ENCODE measurements around the gene GZMM. TPM values are rescaled to one million over a fixed set of nuclear protein-coding genes. Genes with fewer than 3 reads are reported as not detected.

Gene GZMM
- total RNA-seq, 1 donor from 2014 or later = not detected

DNA sequence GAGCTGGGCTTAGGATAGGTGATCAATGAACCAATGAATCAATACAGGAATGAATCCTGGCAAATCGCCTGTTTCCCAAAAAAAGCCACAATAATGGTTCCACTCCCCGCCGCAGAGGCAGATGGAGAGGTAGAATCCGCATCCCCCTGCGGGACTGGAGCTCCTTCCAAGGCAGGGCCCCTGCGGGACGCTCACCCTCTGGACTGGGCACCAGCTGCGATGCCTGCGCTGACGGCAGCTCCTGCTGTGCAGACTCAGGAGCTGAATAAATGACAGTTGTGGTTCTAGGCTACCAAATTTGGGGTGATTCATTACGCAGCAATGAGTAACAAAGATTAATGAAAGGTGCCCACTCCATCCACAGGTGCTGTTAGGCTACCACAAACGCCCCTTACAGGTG is 21.1 kb upstream of the GZMM start:
- H3K4me3 ChIP-seq (ENCODE audit: low read depth, low read length) = no peak overlapping the region
- DNase-seq (ENCODE audit: low read depth) = no peak
- TF ChIP-seq, protein P1, sequence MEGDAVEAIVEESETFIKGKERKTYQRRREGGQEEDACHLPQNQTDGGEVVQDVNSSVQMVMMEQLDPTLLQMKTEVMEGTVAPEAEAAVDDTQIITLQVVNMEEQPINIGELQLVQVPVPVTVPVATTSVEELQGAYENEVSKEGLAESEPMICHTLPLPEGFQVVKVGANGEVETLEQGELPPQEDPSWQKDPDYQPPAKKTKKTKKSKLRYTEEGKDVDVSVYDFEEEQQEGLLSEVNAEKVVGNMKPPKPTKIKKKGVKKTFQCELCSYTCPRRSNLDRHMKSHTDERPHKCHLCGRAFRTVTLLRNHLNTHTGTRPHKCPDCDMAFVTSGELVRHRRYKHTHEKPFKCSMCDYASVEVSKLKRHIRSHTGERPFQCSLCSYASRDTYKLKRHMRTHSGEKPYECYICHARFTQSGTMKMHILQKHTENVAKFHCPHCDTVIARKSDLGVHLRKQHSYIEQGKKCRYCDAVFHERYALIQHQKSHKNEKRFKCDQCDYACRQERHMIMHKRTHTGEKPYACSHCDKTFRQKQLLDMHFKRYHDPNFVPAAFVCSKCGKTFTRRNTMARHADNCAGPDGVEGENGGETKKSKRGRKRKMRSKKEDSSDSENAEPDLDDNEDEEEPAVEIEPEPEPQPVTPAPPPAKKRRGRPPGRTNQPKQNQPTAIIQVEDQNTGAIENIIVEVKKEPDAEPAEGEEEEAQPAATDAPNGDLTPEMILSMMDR (conservative IDR thresholded peaks at IDR 0.05; ENCODE audit: low read depth, low read length) = no peak

DNA sequence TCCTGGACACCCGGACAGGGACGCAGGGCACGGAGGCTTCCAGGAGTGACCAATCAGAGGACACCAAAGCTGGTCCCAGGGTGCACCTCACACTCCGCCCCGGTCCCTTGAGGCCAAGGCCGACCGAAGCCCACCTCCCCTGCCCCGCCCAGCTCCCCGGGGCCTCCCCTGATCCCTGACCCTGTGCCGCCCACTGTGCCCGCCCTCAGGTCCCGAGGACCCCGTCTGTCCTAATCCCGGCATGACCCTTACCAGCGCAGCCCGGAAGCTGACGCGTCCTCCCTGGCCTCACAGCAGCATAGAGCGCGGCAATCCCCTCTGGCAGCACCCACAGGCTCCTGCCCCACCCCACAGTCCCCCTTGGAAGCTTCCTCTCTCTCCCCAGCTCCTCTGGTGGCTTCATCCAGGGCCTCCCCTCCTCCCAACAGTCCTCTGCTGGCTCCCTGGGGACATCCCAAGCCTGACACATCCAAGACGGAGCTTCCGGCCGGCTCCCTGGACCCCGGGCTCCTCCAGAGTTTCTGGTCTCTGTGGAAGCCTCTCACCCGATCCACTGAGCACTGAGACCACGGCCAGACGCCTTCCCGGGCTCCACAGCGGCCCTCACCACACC is 19.7 kb upstream of the GZMM start:
- DNase-seq (ENCODE audit: low read depth) = no peak
- TF ChIP-seq, protein P1 (conservative IDR thresholded peaks at IDR 0.05; ENCODE audit: low read depth, low read length) = no peak
- no peak overlapping the region for H3K4me3 ChIP-seq (ENCODE audit: low read depth, low read length)

DNA sequence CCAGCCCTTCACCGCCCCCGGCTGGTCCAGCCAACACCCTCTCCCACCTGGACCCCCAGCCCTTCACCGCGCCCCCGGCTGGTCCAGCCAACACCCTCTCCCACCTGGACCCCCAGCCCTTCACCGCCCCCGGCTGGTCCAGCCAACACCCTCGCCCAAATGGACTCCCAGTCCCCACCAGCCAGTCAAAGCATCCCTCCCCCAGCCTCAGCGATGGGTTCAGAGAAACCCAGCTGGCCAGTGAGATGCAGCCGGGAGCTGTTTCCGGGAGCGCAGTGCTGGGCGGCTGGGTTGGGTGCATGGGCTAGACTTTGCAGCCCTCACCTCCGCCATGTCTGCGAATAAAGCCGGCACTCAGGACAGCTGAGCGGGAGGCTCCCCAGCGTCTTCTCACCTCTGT is 18.8 kb upstream of the GZMM start:
- DNase-seq (ENCODE audit: low read depth) = no peak
- no peak overlapping the region for H3K4me3 ChIP-seq (ENCODE audit: low read depth, low read length)
- TF ChIP-seq, protein P1 (conservative IDR thresholded peaks at IDR 0.05; ENCODE audit: low read depth, low read length) = no peak

DNA sequence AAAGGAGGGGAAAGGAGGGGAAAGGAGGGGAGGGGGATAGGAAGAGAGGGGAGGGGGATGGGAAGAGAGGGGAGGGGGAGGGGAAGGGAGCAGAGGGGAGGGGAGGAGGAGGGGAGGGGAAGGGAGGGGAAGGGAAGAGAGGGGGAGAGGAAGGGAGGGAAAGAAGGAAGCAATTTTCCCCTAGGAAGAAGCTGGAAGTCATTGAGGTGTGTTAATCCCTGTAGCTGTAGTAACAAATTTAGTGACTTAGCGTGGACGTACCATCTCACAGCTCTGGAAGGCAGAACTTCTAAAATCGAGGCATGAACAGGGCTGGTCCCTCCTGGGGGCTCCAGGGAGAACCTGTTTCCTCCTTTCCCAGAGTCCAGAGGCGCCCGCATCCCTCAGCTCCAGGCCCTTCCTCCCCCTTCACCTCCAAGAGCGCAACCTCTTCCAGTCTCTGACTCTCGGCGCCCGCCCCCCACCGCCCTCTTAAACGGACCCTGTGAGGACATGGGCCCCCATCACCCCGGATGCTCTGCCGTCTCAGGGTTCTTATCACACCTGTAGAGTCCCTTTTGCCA is 17.9 kb upstream of the GZMM start:
- DNase-seq (ENCODE audit: low read depth) = no peak
- TF ChIP-seq, protein P1 (conservative IDR thresholded peaks at IDR 0.05; ENCODE audit: low read depth, low read length) = no peak
- no peak overlapping the region for H3K4me3 ChIP-seq (ENCODE audit: low read depth, low read length)

DNA sequence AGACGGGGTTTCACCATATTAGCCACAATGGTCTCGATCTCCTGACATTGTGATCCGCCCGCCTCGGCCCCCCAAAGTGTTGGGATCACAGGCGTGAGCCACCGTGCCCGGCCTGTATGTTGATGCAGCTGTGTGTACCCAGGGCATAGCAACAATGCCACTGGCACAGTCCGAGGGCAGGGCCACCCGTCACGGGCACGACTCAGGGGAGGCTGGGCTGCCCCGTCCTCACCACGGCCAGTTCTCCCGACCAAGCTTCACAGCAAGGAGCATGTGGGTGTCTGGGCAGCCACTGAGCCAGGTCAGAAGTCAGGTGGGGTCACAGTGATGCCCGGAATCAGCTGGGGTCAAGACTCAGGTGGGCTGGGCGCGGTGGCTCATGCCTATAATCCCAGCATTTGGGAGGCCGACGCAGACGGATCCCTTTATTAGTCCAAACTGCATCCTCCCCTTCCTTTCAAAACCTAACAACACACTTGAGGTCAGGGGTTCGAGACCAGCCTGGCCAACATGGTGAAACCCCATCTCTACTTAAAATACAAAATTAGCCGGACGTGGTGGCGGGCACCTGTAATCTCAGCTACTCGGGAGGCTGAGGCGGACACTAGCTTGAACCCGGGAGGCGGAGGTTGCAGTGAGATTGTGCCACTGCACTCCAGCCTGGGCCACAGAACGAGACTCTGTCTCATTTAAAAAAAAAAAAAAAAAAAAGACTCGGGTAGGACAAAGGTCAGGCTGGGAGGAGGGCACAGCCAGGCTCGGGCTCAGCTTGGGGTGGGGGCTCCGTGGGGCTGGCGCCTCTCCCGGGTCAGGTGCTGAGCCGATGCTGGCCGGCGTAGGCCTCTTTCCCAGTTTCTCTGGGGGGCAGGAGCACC is 13.5 kb upstream of the GZMM start:
- DNase-seq (ENCODE audit: low read depth) = no peak
- H3K4me3 ChIP-seq (ENCODE audit: low read depth, low read length) = peak overlapping the region; percentile 74
- TF ChIP-seq, protein P1 (conservative IDR thresholded peaks at IDR 0.05; ENCODE audit: low read depth, low read length) = no peak

DNA sequence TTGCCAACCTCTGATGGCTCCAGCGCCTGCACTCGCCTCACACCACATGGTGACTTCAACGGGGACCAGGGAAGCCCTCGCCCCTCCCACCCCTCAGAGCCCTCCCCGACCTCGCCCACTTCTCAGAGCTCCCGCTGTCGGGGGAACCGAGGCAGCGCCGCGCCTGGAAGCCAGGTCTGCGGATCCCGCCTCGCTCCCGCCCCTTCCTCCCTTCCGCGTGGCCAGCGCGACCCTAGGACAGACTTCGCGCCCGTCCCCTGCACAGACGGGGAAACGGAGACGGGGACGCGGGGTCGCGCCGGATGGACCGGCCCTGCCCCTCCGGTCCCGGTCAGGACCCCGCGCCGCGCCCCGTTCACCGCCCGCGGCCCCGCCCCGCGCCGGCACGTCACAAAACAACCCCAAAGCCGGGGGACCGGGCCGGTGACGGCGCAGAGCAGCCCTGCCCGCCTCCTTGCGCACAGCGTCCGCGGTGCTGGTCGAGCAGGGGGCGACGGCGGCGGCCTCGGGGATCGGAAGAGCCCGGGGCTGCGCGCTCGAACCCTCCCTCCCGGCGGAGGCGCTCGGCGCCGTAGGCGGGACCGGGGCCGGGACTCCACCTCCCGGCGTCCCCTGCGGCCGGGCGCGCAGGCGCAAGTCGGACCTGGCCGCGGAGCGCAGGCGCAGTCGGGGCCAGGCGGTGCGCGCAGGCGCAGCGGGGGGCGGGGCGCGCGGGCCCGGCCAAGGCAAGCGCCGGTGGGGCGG is 12.7 kb upstream of the GZMM start:
- DNase-seq (ENCODE audit: low read depth) = no peak
- peak overlapping the region; percentile 97 for H3K4me3 ChIP-seq (ENCODE audit: low read depth, low read length)
- TF ChIP-seq, protein P1 (conservative IDR thresholded peaks at IDR 0.05; ENCODE audit: low read depth, low read length) = no peak

Measured in epithelial cell of proximal tubule (primary cell).